K562 (cell line): ENCODE results near the gene MAGI3. TPM values are rescaled to one million over a fixed set of nuclear protein-coding genes. Genes with fewer than 3 reads are reported as not detected.

Experiments used
- ATAC-seq: fragments of 200-7000 bp; cut with Tn5 transposase; 3 replicates; pipeline ENCODE4 v1.9.1; 2020; ENCODE audit warnings: moderate library complexity
- BruUV-seq: library from RNA; stranded (reverse); fragments of 400-500 nt; replicated peaks from 2 replicates; lab custom pipeline; 2021; lab: Mats Ljungman, UMichigan
- CTCF ChIA-PET: fragments of 300-600 bp; formaldehyde crosslinking; extraction: SDS; loops from one replicate; lab custom pipeline; 2021; ENCODE audit warnings: low intra/inter-chr PET ratio; lab: Yijun Ruan, JAX
- POLR2A ChIA-PET: fragments of 300-600, 350-650 bp; sonication (Branson Sonifier 250); formaldehyde crosslinking; extraction: SDS; loops from one replicate; lab custom pipeline; 2021; ENCODE audit warnings: antibody characterized with exemption, inconsistent platforms; lab: Yijun Ruan, JAX
- DNase-seq, 4 experiments: peaks; one replicate each; pipeline versions ENCODE4 v3.0.0 to v3.0.0-alpha.2; 2011 to 2018; ENCODE audit warnings: low spot score in 3 of 4, mixed read lengths in 3 of 4; ENCODE audit errors: extremely low read depth in 1 of 4
- FAIRE-seq: peaks from 2 replicates; lab custom pipeline; 2011; peaks lifted over from hg19 to GRCh38; lab: Jason Lieb, UNC
- H2AFZ ChIP-seq: 2 replicates; pipeline ENCODE4 v1.6.0; 2011; ENCODE audit warnings: low read depth, low read length, control low read depth, inconsistent platforms
- H3K27ac ChIP-seq: fragments of 200-600 bp; 3 replicates; pipeline ENCODE4 v1.8.0; 2011; ENCODE audit warnings: low read depth, mild to moderate bottlenecking, control low read depth, inconsistent platforms, low read length, moderate library complexity, mixed read lengths; ENCODE audit errors: extremely low read depth
- H3K27me3 ChIP-seq, 2 experiments: fragments of 300-600 bp in 1 of 2; 2 replicates in 1 of 2; 3 replicates in 1 of 2; pipeline versions ENCODE4 v1.6.0 to v1.8.0; 2011; ENCODE audit warnings: inconsistent platforms in 2 of 2, low read length in 2 of 2, mild to moderate bottlenecking in 1 of 2, mixed read lengths in 1 of 2, moderate library complexity in 1 of 2; ENCODE audit not compliant: control insufficient read depth in 2 of 2, insufficient read depth in 2 of 2
- H3K36me3 ChIP-seq: fragments of 300-600 bp; 3 replicates; pipeline ENCODE4 v1.8.0; 2011; ENCODE audit warnings: mild to moderate bottlenecking, low read length, inconsistent platforms; ENCODE audit not compliant: control insufficient read depth, insufficient read depth
- H3K4me1 ChIP-seq, 2 experiments: fragments of 200-600 bp in 1 of 2; replicated peaks in 1 of 2; 2 replicates in 1 of 2; 3 replicates in 1 of 2; pipeline versions ENCODE4 v1.5.1 to v1.8.0; 2011; ENCODE audit warnings: inconsistent platforms in 2 of 2, low read length in 2 of 2, mild to moderate bottlenecking in 1 of 2, mixed read lengths in 1 of 2, moderate library complexity in 1 of 2; ENCODE audit not compliant: control insufficient read depth in 2 of 2, insufficient read depth in 2 of 2
- H3K4me2 ChIP-seq: 2 replicates; pipeline ENCODE4 v1.6.1; 2011; ENCODE audit warnings: low read length, control low read depth, inconsistent platforms, mixed read lengths; ENCODE audit not compliant: insufficient read depth
- H3K4me3 ChIP-seq: fragments of 200-600 bp; sonication (generic), shearing (Covaris generic); 2 replicates; pipeline ENCODE4 v1.5.1; 2016; ENCODE audit warnings: control low read depth, inconsistent platforms
- H3K79me2 ChIP-seq: fragments of 200-600 bp; 3 replicates; pipeline ENCODE4 v1.8.0; 2011; ENCODE audit warnings: low read length, inconsistent platforms; ENCODE audit not compliant: control insufficient read depth, insufficient read depth
- H3K9ac ChIP-seq, 2 experiments: 2 replicates each; pipeline versions ENCODE4 v1.6.0 to v1.6.1; 2011; ENCODE audit warnings: low read depth in 2 of 2, low read length in 2 of 2, control low read depth in 1 of 2, inconsistent platforms in 1 of 2, mild to moderate bottlenecking in 1 of 2, mixed read lengths in 1 of 2; ENCODE audit not compliant: insufficient read depth in 1 of 2
- H3K9me1 ChIP-seq: one replicate; pipeline ENCODE4 v1.6.0; 2011; ENCODE audit warnings: inconsistent platforms, mild to moderate bottlenecking, low read length, moderate library complexity; ENCODE audit not compliant: control insufficient read depth, insufficient read depth
- H3K9me3 ChIP-seq: replicated peaks from 2 replicates; pipeline ENCODE4 v1.5.1; 2011; ENCODE audit warnings: low read depth, low read length, inconsistent platforms; ENCODE audit not compliant: control insufficient read depth, insufficient read depth
- H4K20me1 ChIP-seq: replicated peaks from 2 replicates; pipeline ENCODE4 v1.6.1; 2011; ENCODE audit warnings: low read length, inconsistent platforms, mixed read lengths; ENCODE audit not compliant: control insufficient read depth, insufficient read depth
- ARID2 ChIP-seq: fragments of 450-650 bp; IDR thresholded peaks from 2 replicates; pipeline ENCODE4 v1.6.1; 2017; ENCODE audit warnings: antibody characterized with exemption, mild to moderate bottlenecking
- ELF1 ChIP-seq: fragments of 200-800 bp; sonication (Bioruptor generic); IDR thresholded peaks from 2 replicates; pipeline ENCODE4 v1.6.1; 2016; ENCODE audit warnings: missing genetic modification characterization, missing compliant biosample characterization
- KDM2B ChIP-seq: fragments of 250-450 bp; sonication (Bioruptor Pico); IDR thresholded peaks from 2 replicates; pipeline ENCODE4 v1.8.0; 2021; ENCODE audit warnings: mild to moderate bottlenecking, moderate library complexity
- KLF16 ChIP-seq: IDR thresholded peaks from 2 replicates; pipeline ENCODE4 v1.6.1; 2016; ENCODE audit warnings: antibody characterized with exemption
- NFE2 ChIP-seq: IDR thresholded peaks from 2 replicates; pipeline ENCODE4 v1.6.1; 2014; ENCODE audit warnings: antibody characterized with exemption, low read depth
- NR1H2 ChIP-seq: sonication (generic); formaldehyde crosslinking; IDR thresholded peaks from 2 replicates; pipeline ENCODE4 v1.4.0; 2020; ENCODE audit warnings: mild to moderate bottlenecking, missing genetic modification reagents
- POLR2G ChIP-seq: fragments of 200-400 bp; formaldehyde crosslinking; IDR thresholded peaks from 2 replicates; pipeline ENCODE4 v1.6.1; 2017; ENCODE audit warnings: low read depth, mild to moderate bottlenecking, antibody characterized with exemption, low read length, moderate library complexity
- RBM15 ChIP-seq: fragments of 200-400 bp; formaldehyde crosslinking; IDR thresholded peaks from 2 replicates; pipeline ENCODE4 v1.6.1; 2018; ENCODE audit warnings: mild to moderate bottlenecking, low read length, moderate library complexity; ENCODE audit not compliant: insufficient read depth
- ZBTB17 ChIP-seq: fragments of 450-650 bp; formaldehyde crosslinking; IDR thresholded peaks from 2 replicates; pipeline ENCODE4 v1.4.0; 2020; ENCODE audit warnings: mild to moderate bottlenecking
- ZNF644 ChIP-seq: fragments of 200-800 bp; sonication (Bioruptor generic); IDR thresholded peaks from 2 replicates; pipeline ENCODE4 v1.6.1; 2016; ENCODE audit warnings: low read depth, missing genetic modification characterization, missing compliant biosample characterization
- WGBS: fragments of 100-300 bp; shearing (Covaris generic); methylation state at CpG from one replicate; pipeline ENCODE4 v1.1.6; 2016; ENCODE audit warnings: low coverage, mixed read lengths; ENCODE audit not compliant: insufficient coverage; ENCODE audit errors: missing lambda C conversion rate; 5-methylcytosine and 5-hydroxymethylcytosine counted together
- in situ Hi-C: fragments of 300-500 bp; cut with MboI; formaldehyde crosslinking; loops from 4 replicates; pipeline ENCODE4 v1.15.0; 2018; ENCODE audit warnings: inconsistent platforms, mixed read lengths
- intact Hi-C: fragments of 100-400 bp; cut with micrococcal nuclease; formaldehyde crosslinking; loops from 2 replicates; pipeline ENCODE4 v1.14.2; 2022
- polyA plus RNA-seq, 8 experiments: library from polyadenylated mRNA; depleted of rRNA in 4 of 8; stranded (reverse) in 5 of 8; unstranded in 3 of 8; fragments of >200 nt; fragmentation: Nextera tagmentation in 2 of 8; fragmentation: Illumina TruSeq in 1 of 8; extraction: Ambion mirVana in 2 of 8; extraction: Trizol in 1 of 8; gene quantifications; 2 replicates each; pipeline versions ENCODE4 v1.2.1 to v1.2.3, GENCODE V29; 2011 to 2014; ENCODE audit warnings: inconsistent platforms in 1 of 8, missing spikeins in 1 of 8
- total RNA-seq, 7 experiments: library from RNA; depleted of rRNA in 6 of 7; stranded (reverse); fragments of >200 nt in 6 of 7; fragmentation: Illumina TruSeq in 2 of 7; extraction: Trizol in 2 of 7; gene quantifications; 2 replicates each; pipeline versions ENCODE4 v1.2.1 to v1.2.3, GENCODE V29; 2011 to 2021; ENCODE audit warnings: low replicate concordance in 1 of 7
- TF ChIP-seq, protein P1 (sequence below), 2 experiments: fragments of 450-650 bp; IDR thresholded peaks; 2 replicates each; pipeline ENCODE4 v1.6.1; 2016
- TF ChIP-seq, protein P2 (sequence below): fragments of 250-450 bp; sonication (Bioruptor Pico); IDR thresholded peaks from 2 replicates; pipeline ENCODE4 v1.8.0; 2021; ENCODE audit warnings: borderline replicate concordance, mild to moderate bottlenecking, moderate library complexity; ENCODE audit not compliant: poor library complexity, severe bottlenecking
- TF ChIP-seq, protein P3 (sequence below): fragments of 250-450 bp; sonication (Bioruptor Pico); IDR thresholded peaks from 2 replicates; pipeline ENCODE4 v1.8.0; 2022; ENCODE audit warnings: inconsistent platforms, mild to moderate bottlenecking, moderate library complexity, borderline replicate concordance
- TF ChIP-seq, protein P4 (sequence below): sonication (generic); formaldehyde crosslinking; IDR thresholded peaks from 2 replicates; pipeline ENCODE4 v1.8.0; 2022; ENCODE audit warnings: missing genetic modification reagents, mild to moderate bottlenecking, moderate library complexity, borderline replicate concordance

MAGI3 gene
- total and polyA plus RNA-seq, 9 of the 15 experiments (the other 6 are each of a cell fraction or from before 2014, with no cell fraction given) = 1.0 to 8.6 (median 5.5) TPM

DNA sequence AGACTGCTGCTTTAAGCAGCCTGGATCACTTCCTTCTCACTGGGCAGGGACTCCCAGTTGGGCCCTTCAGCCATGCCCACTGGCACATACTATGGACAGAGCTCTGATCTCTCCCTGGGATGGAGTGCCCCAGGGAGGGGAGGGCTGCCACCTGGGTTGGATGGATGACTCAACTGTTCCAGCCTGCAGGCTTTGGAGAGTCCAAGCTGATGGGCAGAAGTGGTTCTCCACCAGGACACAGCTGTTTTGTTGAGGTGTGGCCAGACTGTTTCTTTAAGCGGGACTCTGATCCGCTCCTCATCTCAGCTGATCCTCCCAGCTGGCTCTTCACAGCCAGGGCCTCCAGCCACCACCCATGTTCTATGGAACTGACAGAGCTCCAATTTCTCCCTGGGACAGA is 166.9 kb downstream of the MAGI3 start:
- H3K4me3 ChIP-seq = no peak overlapping the region
- TF ChIP-seq ZNF644 (tag) (no peak), NR1H2 (no peak), KDM2B (no peak), ELF1 (tag) (no peak), ARID2 (no peak), NFE2 (no peak), KLF16 (no peak), POLR2G (no peak), ZBTB17 (CRISPR knock-in tag) (no peak), RBM15 (no peak)
- TF ChIP-seq, protein P1, sequence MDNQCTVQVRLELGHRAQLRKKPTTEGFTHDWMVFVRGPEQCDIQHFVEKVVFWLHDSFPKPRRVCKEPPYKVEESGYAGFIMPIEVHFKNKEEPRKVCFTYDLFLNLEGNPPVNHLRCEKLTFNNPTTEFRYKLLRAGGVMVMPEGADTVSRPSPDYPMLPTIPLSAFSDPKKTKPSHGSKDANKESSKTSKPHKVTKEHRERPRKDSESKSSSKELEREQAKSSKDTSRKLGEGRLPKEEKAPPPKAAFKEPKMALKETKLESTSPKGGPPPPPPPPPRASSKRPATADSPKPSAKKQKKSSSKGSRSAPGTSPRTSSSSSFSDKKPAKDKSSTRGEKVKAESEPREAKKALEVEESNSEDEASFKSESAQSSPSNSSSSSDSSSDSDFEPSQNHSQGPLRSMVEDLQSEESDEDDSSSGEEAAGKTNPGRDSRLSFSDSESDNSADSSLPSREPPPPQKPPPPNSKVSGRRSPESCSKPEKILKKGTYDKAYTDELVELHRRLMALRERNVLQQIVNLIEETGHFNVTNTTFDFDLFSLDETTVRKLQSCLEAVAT (IDR thresholded peaks at IDR 0.05) = no peak
- TF ChIP-seq, protein P2, sequence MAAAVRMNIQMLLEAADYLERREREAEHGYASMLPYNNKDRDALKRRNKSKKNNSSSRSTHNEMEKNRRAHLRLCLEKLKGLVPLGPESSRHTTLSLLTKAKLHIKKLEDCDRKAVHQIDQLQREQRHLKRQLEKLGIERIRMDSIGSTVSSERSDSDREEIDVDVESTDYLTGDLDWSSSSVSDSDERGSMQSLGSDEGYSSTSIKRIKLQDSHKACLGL = no peak
- TF ChIP-seq, protein P3, sequence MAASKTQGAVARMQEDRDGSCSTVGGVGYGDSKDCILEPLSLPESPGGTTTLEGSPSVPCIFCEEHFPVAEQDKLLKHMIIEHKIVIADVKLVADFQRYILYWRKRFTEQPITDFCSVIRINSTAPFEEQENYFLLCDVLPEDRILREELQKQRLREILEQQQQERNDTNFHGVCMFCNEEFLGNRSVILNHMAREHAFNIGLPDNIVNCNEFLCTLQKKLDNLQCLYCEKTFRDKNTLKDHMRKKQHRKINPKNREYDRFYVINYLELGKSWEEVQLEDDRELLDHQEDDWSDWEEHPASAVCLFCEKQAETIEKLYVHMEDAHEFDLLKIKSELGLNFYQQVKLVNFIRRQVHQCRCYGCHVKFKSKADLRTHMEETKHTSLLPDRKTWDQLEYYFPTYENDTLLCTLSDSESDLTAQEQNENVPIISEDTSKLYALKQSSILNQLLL = no peak
- TF ChIP-seq, protein P4, sequence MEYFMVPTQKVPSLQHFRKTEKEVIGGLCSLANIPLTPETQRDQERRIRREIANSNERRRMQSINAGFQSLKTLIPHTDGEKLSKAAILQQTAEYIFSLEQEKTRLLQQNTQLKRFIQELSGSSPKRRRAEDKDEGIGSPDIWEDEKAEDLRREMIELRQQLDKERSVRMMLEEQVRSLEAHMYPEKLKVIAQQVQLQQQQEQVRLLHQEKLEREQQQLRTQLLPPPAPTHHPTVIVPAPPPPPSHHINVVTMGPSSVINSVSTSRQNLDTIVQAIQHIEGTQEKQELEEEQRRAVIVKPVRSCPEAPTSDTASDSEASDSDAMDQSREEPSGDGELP (CRISPR knock-in tag) = no peak
- TF ChIP-seq, all 486 proteins: peak for 0
- Histone ChIP-seq H3K27me3 (no peaks in the 10 kb centered on the region), H3K9me3 (no peaks in the 10 kb centered on the region), H3K9ac (no peak overlapping the region), H3K79me2 (no peaks in the 10 kb centered on the region), H4K20me1 (no peaks in the 10 kb centered on the region), H3K9me1 (no peaks in the 10 kb centered on the region), H3K27ac (no peak overlapping the region), H3K36me3 (no peaks in the 10 kb centered on the region), H2AFZ (no peak overlapping the region), H3K4me2 (no peak overlapping the region), H3K4me1 (no peaks in the 10 kb centered on the region)
- intact Hi-C loops (no loop called here), in situ Hi-C loops (no loop called here)
- FAIRE-seq (no peak), ATAC-seq (no peak), DNase-seq (no peak)
- ChIA-PET POLR2A (interaction anchor here (0.6 kb wide), 1 partner anchor 16 kb away, joined by 3 read pairs; no protein-coding TSS in a partner anchor), CTCF (no interaction called here)
- BruUV-seq = no TSS peak
- WGBS = 60% methylated on average over 2 of the region's 2 CpGs
